GM12878 (cell line): ENCODE measurements around the gene BAZ2B. TPM values are rescaled to one million over a fixed set of nuclear protein-coding genes. Genes with fewer than 3 reads are reported as not detected.

Experiments used
- ATAC-seq: fragments of 200-7000 bp; cut with Tn5 transposase; 3 replicates; pipeline ENCODE4 v1.9.1; 2020; ENCODE audit warnings: mild to moderate bottlenecking, moderate library complexity
- BruUV-seq: library from RNA; stranded (reverse); fragments of 400-500 nt; replicated peaks from 2 replicates; lab custom pipeline; 2021; lab: Mats Ljungman, UMichigan
- CTCF ChIA-PET: fragments of 300-600 bp; sonication (Branson Sonifier 250); formaldehyde crosslinking; extraction: SDS; loops from one replicate; lab custom pipeline; 2021; ENCODE audit warnings: inconsistent platforms; lab: Yijun Ruan, JAX
- POLR2A ChIA-PET: fragments of 350-600 bp; formaldehyde crosslinking; extraction: SDS; loops from one replicate; lab custom pipeline; 2021; ENCODE audit warnings: inconsistent platforms; lab: Charles Lee
- RAD21 ChIA-PET: fragments of 300-600 bp; sonication (Branson Sonifier 250); formaldehyde crosslinking; loops from one replicate; lab custom pipeline; 2023; ENCODE audit warnings: antibody characterized with exemption; ENCODE audit not compliant: unreplicated experiment; lab: Charles Lee
- SMC1A ChIA-PET: fragments of 300-600 bp; sonication (Branson Sonifier 250); formaldehyde crosslinking; loops from one replicate; lab custom pipeline; 2023; ENCODE audit not compliant: unreplicated experiment, uncharacterized antibody; lab: Charles Lee
- DNase-seq: peaks from one replicate; pipeline ENCODE4 v3.0.0-alpha.2; 2011; ENCODE audit warnings: low read depth, low spot score
- FAIRE-seq: peaks from 3 replicates; lab custom pipeline; 2011; peaks lifted over from hg19 to GRCh38; lab: Jason Lieb, UNC
- H2AFZ ChIP-seq: 2 replicates; pipeline ENCODE4 v1.6.0; 2011; ENCODE audit warnings: low read depth, low read length, control low read depth; ENCODE audit not compliant: control insufficient read depth
- H3K27ac ChIP-seq: 2 replicates; pipeline ENCODE4 v1.5.1; 2011; ENCODE audit warnings: control low read depth; ENCODE audit not compliant: control insufficient read depth, insufficient read depth
- H3K27me3 ChIP-seq, 2 experiments: replicated peaks in 1 of 2; 2 replicates each; pipeline versions ENCODE4 v1.6.0 to v1.6.1; 2011; ENCODE audit warnings: low read length in 1 of 2; ENCODE audit not compliant: control insufficient read depth in 2 of 2, insufficient read depth in 2 of 2
- H3K36me3 ChIP-seq, 2 experiments: 2 replicates each; pipeline ENCODE4 v1.5.1; 2011; ENCODE audit warnings: low read length in 1 of 2; ENCODE audit not compliant: control insufficient read depth in 2 of 2, insufficient read depth in 2 of 2
- H3K4me1 ChIP-seq: 2 replicates; pipeline ENCODE4 v1.6.1; 2011; ENCODE audit warnings: mild to moderate bottlenecking, low read length, moderate library complexity, mixed read lengths; ENCODE audit not compliant: control insufficient read depth, insufficient read depth
- H3K4me2 ChIP-seq: 2 replicates; pipeline ENCODE4 v1.6.0; 2011; ENCODE audit warnings: control low read depth; ENCODE audit not compliant: control insufficient read depth, insufficient read depth
- H3K4me3 ChIP-seq: fragments of 200-600 bp; sonication (generic); 2 replicates; pipeline ENCODE4 v1.5.1; 2016
- H3K79me2 ChIP-seq: 2 replicates; pipeline ENCODE4 v1.6.0; 2011; ENCODE audit warnings: low read length; ENCODE audit not compliant: control insufficient read depth, insufficient read depth
- H3K9ac ChIP-seq: 2 replicates; pipeline ENCODE4 v1.8.0; 2011; ENCODE audit warnings: low read length, control low read depth, mixed read lengths; ENCODE audit not compliant: control insufficient read depth, insufficient read depth
- H3K9me3 ChIP-seq: replicated peaks from 3 replicates; pipeline ENCODE4 v1.5.1; 2011; ENCODE audit warnings: mild to moderate bottlenecking, low read length; ENCODE audit not compliant: control insufficient read depth, insufficient read depth
- H4K20me1 ChIP-seq: 2 replicates; pipeline ENCODE4 v1.6.0; 2011; ENCODE audit not compliant: control insufficient read depth, insufficient read depth
- IKZF2 ChIP-seq, 2 experiments: fragments of 450-650 bp; IDR thresholded peaks; 2 replicates each; pipeline ENCODE4 v1.6.1; 2017; ENCODE audit warnings: mild to moderate bottlenecking in 2 of 2, moderate library complexity in 2 of 2
- MXI1 ChIP-seq: fragments of 150-350 bp; IDR thresholded peaks from 2 replicates; pipeline ENCODE4 v1.6.1; 2011; ENCODE audit warnings: low read depth, mild to moderate bottlenecking, inconsistent platforms, low read length, improper control_type of control experiment
- SMAD5 ChIP-seq: IDR thresholded peaks from 2 replicates; pipeline ENCODE4 v1.6.1; 2016; ENCODE audit warnings: antibody characterized with exemption, low read depth
- ZBTB33 ChIP-seq: fragments of 450-650 bp; IDR thresholded peaks from 2 replicates; pipeline ENCODE4 v1.6.1; 2017; ENCODE audit warnings: mild to moderate bottlenecking
- WGBS: methylation state at CpG from one replicate; pipeline ENCODE4 v1.1.6; 2016; ENCODE audit warnings: low lambda C conversion rate; ENCODE audit not compliant: insufficient replicate concordance, insufficient coverage; ENCODE audit errors: missing lambda C conversion rate; 5-methylcytosine and 5-hydroxymethylcytosine counted together
- in situ Hi-C: fragments of 300-500 bp; cut with MboI; formaldehyde crosslinking; loops from 9 replicates; pipeline ENCODE4 v1.14.3; 2018; ENCODE audit warnings: mixed read lengths
- intact Hi-C: fragments of 100-400 bp; cut with micrococcal nuclease; formaldehyde crosslinking; loops from one replicate; pipeline ENCODE4 v1.14.2; 2022; ENCODE audit not compliant: unreplicated experiment
- polyA plus RNA-seq, 11 experiments: library from polyadenylated mRNA; depleted of rRNA in 4 of 11; unstranded in 6 of 11; stranded (reverse) in 5 of 11; fragments of >200 nt; fragmentation: Nextera tagmentation in 4 of 11; fragmentation: Illumina TruSeq in 1 of 11; extraction: Ambion mirVana in 4 of 11; extraction: Trizol in 1 of 11; gene quantifications; 1 replicate in 1 of 11; 2 replicates in 10 of 11; pipeline versions ENCODE4 v1.2.1 to v1.2.3, GENCODE V29; 2011 to 2016; ENCODE audit warnings: inconsistent platforms in 2 of 11, missing spikeins in 2 of 11, low read depth in 1 of 11
- total RNA-seq, 4 experiments: library from RNA; depleted of rRNA in 3 of 4; stranded (reverse); fragments of >200 nt in 3 of 4; fragmentation: Illumina TruSeq in 1 of 4; extraction: Trizol in 1 of 4; gene quantifications; 2 replicates each; pipeline versions ENCODE4 v1.2.1 to v1.2.3, GENCODE V29; 2013 to 2021

BAZ2B gene
- total and polyA plus RNA-seq, 10 of the 15 experiments (the other 5 are each of a cell fraction or from before 2014, with no cell fraction given), result 8.8 to 49.7 (median 24.7) TPM

GRCh38 chr2:159281002-159281401, 335.3 kb downstream of the BAZ2B start:
- H3K9ac ChIP-seq, result no peak overlapping the region
- ChIA-PET SMC1A (interaction anchor here (0.9 kb wide), 1 partner anchor 37 kb away, joined by 3 read pairs; no protein-coding TSS in a partner anchor), RAD21 (no interaction called here), CTCF (no interaction called here), POLR2A (no interaction called here)
- DNase-seq, result no peak
- H3K79me2 ChIP-seq, result peaks cover 6% of the 10 kb centered on the region
- FAIRE-seq, result no peak
- peaks cover 4% of the 10 kb centered on the region; the same call in 2 of the 3 replicates for H3K9me3 ChIP-seq
- H2AFZ ChIP-seq, result no peak overlapping the region
- H3K27me3 ChIP-seq, result no peaks in the 10 kb centered on the region
- in situ Hi-C loops (no loop called here), intact Hi-C loops (no loop called here)
- H3K4me1 ChIP-seq, result peaks cover 10% of the 10 kb centered on the region
- BruUV-seq, result no TSS peak
- TF ChIP-seq SMAD5 (no peak), IKZF2 (IDR thresholded peaks at IDR 0.05) (no peak)
- H3K27ac ChIP-seq, result no peak overlapping the region
- no peak for ATAC-seq
- no peak overlapping the region for H3K4me2 ChIP-seq
- over 99% methylated on average over 6 of the region's 6 CpGs for WGBS
- H3K4me3 ChIP-seq, result no peak overlapping the region
- H3K36me3 ChIP-seq, result no peaks in the 10 kb centered on the region
- no peaks in the 10 kb centered on the region for H4K20me1 ChIP-seq

GRCh38 chr2:159279700-159280099, 336.6 kb downstream of the BAZ2B start:
- Histone ChIP-seq H3K27me3 (no peaks in the 10 kb centered on the region), H3K4me1 (peaks cover 10% of the 10 kb centered on the region), H3K4me2 (no peak overlapping the region), H3K27ac (no peak overlapping the region), H3K79me2 (peaks cover 3% of the 10 kb centered on the region)
- DNase-seq, result no peak
- SMC1A ChIA-PET, result interaction anchor here (1.0 kb wide), 1 partner anchor 11 kb away, joined by 3 read pairs; no protein-coding TSS in a partner anchor
- TF ChIP-seq MXI1 (no peak), ZBTB33 (peak; percentile 62; the same call in 1 of the 2 replicates)
- TF ChIP-seq, all 136 proteins: peak for 1
- intact Hi-C loops, result no loop called here
- ATAC-seq (no peak), FAIRE-seq (no peak)
- H3K9me3 ChIP-seq, result peaks cover 4% of the 10 kb centered on the region; the same call in 2 of the 3 replicates
- in situ Hi-C loops, result no loop called here
- H2AFZ ChIP-seq, result no peak overlapping the region
- H3K9ac ChIP-seq, result no peak overlapping the region
- no peaks in the 10 kb centered on the region for H4K20me1 ChIP-seq
- no peak overlapping the region for H3K4me3 ChIP-seq
- H3K36me3 ChIP-seq, result no peaks in the 10 kb centered on the region
- ChIA-PET RAD21 (no interaction called here), CTCF (interaction anchor here (1.0 kb wide), 1 partner anchor 10 kb away, joined by 3 read pairs; no protein-coding TSS in a partner anchor), POLR2A (no interaction called here)
- WGBS, result 100% methylated on average over 2 of the region's 2 CpGs
- no TSS peak for BruUV-seq
